NCI-H774 (cell line): Measurements from ENCODE around the gene CCDC187.
"Not testable (repeated sequence)": the region's sequence is repeated elsewhere in the genome, so short reads cannot be mapped to it uniquely, and the experiment has no call there.

Source experiments
- DNase-seq: peaks from one replicate; lab custom pipeline; 2025; lab: John Stamatoyannopoulos, UW

Gene CCDC187

DNA sequence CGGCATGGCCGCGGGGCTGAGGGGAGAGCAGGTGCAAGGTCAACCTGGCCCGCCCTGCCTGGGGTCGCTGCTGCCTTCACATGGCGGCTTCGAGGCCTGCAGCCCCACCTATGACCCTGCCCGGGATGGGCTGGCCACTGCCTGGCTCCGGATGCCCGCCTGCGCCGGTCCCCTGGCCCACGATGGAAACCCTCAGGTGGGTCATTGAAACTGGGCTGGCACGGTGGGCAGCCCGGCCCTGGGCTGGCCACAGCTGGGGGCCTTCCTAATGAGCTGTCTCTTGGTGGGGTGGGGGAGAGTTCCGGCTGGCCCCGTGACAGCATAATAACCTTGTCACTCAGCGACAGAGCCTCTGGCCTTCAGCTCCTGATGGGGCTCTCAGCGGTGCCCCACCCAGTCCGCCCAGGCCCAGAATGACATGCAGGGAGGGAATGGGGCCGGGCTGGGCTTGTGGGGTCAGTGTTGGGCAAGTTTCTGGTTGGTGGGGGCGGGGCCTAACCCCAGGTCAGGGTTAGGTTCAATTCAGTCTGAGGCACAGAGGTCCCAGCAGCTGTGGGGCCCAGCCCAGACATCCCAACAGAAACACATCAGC lies at the start of gene CCDC187:
CCDC187 (minus strand) TSS at position 270 of the 592 bp plus-strand sequence; CDS start at position 6, 264 bp downstream.
- DNase-seq: no peak

DNA sequence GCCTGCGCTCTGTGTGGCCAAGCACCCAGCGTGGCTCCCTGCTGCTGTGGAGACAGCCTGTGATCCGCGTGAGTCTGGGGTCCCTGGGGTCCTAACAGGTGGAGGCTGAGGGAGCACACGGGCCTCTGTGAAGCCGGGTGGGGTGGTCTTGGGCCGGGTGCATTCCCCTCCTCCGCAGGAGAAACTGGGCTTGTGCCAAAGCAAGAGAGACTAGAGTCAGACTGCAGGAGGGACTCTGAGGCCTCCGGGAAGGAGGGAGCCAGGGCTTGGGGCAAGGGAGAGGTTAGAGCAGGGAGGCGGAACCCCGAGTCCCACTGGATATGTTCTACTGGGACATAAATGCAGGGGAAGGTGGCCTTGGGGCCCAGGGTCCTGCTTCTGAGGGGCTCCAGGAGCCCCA lies 49.2 kb upstream of the CCDC187 start:
- no peak for DNase-seq

DNA sequence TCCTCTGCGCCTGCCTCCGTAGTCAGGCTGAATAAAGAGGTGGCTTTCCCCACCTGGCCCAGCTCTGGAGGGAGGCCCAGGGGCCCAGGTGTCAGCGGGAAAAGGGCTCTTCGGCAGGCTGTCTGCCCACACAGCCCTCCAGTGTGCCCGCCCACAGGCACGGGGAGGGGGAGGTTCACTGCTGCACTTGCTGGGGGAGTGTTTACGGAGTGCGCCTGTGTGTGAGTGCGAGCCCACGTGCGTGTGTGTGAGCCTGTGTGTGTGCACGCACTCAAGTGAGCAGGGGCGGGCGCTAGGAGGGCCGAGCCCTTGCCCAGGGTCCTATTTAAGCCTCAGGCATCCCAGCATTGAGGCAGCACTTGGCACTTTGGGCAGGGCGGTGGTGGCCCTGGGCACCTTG lies 48.8 kb upstream of the CCDC187 start:
- DNase-seq: peak; percentile 19

DNA sequence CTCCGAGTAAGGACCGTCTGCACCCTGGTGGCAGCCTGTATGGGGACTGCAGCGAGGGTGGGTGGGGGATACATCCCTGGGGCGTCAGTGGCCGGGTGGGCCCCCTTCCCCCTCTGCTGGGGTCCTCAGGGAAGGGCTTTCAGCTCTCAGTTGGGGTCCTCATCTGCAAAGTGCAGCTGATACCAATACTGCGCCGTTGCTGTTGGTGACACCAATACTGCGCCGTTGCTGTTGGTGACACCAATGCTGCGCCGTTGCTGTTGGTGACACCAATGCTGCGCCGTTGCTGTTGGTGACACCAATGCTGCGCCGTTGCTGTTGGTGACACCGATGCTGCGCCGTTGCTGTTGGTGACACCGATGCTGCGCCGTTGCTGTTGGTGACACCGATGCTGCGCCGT lies 48.0 kb upstream of the CCDC187 start:
- DNase-seq: not testable (repeated sequence)

DNA sequence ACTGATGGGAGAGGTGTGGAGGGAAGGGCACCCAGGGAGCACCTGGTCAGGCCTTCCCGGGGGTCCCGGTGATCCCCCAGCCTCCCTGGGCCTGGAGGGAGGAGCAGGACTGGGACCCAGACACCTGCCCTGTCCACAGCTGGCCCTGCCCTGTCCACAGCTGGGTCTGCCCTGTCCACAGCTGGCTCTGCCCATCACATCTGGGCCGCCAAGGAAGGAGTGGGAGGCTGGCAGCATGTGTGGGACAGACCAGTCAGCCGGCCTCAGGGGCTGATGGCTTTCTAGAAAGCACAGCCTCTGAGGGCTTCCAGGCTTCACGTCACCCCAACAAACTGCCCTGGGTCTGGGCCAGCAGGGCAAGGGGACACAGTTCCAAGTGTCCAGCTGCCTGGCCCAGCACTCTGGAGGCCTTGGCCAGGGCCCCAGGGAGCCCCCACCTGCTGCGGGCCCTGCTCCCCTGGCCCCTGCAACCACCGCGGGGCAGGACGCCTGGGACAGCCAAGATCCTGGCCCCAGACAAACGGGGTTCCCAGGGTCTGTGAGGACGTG lies 47.4 kb upstream of the CCDC187 start:
- DNase-seq: no peak

DNA sequence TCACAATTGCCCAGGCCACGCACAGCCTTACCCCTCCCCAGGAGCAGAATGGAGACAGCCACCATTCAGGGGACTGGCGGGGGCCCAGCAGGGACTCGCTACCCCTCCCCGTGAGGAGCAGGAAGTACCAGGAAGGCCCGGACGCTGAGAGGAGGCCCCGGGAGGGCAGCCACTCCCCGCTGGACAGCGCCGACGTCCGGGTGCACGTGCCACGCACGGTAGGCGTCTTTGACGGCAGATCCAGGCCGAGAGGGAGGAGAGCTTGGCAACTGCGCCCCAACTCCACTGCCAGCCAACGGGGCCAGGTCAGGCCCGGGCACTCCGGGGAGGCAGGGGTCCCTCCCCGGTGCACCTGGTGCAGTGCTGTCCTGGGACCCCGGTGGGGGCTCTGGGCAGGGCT lies 45.7 kb upstream of the CCDC187 start:
- no peak for DNase-seq

DNA sequence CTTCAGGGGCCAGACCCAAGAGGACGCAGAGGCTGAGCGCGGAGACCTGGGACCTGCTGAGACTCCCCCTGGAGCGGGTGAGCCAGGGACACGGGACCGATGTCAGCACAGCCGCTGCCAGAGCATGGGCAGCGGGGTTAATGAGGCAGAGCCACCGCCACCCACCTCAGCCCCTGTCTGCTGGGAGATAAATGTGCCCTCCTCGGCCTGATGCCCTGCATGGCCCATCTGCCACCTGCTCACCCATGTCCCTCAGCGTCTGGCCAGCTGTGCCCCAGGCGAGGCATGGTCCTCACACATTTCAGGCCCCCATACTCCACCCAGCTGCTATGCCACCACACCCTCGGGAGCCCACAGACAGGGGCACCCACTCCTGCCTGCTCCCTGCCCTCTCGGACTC lies 44.8 kb upstream of the CCDC187 start:
- DNase-seq: no peak

DNA sequence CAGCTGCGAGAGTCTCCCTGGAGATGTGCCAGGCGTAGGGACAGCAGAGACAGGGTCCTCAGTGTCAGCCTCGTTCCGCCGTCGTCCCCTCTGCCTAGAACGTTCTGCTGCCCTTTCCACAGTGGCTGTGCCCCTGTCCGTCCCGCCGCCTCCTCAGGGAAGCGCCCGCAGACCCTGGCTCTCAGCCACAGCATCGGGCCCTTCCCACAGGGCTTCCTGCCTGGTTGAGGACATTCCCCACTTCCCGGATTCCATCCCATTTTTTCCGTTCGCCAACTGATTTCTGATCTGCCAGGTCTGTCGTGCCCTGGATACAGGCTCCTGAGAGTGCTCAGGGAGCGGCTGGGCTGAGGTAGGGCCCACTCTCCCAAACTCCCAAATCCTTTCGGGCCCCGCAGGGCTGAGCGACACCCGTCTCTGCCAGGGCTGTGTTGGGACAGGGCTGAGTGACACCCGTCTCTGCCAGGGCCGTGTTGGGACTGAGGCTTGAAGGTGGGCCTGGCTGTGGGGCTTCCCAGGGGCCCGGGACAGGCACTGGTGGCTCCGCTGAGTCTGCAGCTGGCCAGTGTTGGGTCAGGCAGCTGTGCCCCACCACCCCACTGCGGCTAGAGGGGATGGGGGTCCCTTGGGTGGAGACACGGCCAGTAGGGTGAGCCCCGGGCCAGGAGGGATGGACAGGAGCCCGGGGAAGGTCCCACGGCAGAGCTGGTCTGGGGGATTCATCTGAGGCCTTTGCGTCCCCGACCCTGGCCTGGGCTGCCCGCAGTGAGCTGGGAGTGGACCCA lies 43.8 kb upstream of the CCDC187 start:
- no peak for DNase-seq

DNA sequence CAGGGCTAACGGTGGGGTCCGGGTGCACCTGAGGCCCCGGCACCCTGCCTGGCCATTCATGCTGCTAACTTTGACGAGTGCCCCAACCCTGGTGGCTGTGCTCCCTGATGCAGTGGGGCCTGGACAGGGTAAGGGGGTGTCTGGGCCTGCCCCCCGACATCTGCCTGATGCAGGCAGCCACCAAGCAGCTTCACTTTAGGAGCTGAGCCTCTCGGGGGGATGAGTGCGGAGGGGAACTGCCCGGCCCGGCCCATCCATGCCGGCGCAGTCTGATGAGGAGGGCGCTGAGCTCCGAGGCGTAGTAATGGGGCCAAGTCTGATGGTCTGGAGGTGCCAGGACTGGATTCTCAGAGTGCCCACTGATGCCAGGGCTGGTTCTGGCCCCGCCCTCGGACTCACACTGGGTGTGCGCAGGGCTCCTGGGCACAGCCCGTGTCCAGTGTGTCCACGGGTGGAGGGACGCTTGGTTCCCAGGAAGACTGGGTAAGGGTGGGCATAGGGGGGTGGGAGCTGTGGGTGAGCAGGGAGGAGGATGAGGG lies 43.1 kb upstream of the CCDC187 start:
- DNase-seq: no peak

DNA sequence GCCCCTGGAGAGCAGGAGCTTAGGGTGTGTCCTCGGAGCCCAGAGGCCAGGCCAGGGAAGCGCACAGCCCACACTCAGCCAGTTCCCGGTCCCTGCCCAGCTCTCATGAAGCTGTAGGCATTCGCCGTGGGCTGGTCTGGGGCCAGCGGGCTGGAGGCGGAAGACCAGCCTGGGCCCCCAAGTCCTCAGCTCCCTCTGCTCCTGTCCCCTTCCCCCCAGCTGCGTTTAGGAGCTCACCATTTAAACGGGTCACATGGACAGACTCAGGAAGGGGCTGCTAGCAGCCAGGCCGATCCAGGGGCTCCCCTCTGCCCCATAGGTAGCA lies 42.2 kb upstream of the CCDC187 start:
- DNase-seq: no peak

DNA sequence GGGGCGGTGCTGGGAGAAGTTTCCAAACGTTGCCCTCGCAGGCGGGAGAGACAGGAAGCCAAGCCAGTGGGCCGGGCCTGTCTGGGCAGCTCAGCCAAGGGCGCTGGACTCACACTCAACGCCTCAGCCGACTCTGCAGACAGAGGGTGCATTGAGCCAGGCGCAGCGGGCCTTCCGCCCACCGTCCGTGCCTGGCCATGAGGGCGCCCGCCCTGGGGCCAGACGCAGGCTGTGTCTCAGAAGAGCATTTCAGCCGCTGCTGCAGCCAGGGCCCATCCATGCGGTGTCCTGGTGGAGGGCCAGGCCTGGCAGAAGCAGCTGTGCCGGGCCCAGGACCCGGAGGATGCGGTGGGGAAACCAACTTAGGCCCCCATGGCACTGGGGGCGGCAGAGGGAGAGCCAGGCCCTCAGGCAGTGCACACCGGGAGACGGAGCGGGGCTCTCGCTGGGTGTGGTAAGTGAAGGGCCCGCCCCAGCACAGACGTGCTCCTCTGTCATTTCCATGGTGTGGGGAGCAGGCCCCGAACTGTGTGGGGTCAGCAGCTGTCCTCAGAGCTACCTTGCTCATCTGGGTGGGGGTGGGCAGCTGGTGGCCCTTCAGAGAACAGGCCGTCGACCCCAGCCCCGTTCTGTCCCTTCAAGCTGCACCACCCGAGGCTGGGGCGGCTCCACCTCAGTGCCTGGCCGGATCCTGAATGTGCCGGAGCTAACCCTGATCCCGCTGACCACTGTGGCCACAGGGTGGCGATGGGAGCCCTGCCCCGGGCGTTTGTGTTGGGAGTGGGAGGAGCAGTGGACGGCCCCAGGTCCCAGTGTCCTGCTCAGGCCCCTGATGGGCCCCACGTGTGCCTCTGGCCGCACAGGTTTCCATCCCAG lies 41.6 kb upstream of the CCDC187 start:
- no peak for DNase-seq

DNA sequence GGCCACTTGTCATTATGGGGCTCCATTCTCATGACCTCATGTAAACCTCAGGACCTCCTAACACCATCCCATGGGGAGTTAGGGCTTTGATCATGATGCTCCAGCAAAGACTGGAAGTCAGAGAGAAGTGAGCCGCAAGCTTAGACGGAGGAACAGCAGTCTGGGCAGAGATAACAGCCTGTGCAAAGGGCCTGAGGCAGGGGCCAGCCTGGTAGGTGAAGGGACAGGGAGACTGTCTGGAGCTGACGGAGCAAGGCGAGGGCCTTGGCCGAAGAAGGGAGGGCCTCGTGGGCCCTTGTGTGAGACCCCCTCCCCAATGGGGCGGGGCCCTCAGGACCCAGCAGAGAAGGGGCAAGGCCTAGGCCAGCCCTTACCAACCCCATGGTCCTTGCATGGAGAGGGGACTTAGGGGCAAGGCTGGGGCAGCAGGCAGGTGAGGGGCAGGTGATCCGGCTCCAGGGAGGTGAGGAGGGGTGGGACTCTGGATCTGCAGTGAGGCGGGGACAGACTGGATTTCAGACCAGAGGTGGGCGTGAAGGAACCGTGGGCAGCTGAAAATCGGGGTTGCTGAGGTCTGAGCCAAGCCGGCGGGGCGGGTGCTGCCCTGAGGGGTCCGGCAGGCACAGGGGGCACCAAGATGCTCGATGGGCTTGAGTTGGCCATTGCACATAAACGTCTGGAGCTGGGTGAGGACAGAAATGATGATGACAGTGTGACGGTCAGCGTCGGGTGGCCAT lies 40.8 kb upstream of the CCDC187 start:
- DNase-seq: no peak

DNA sequence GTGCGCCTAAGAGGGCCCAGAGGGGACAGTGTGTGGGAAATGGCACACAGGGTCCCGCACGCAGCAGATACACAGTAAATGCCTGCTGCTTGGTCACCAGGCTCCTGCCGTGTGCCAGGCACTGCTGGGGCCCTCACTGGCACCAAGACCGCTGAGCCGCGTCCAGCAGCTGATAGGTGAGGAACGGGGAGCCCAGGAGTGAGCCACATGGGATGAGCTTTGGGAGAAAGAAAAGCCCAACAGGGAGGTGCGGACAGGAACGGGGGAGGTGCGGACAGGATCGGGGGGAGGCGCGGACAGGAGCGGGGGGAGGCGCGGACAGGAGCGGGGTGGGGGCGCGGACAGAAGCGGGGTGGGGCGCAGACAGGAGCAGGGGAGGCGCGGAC lies 40.0 kb upstream of the CCDC187 start:
- DNase-seq: no peak

DNA sequence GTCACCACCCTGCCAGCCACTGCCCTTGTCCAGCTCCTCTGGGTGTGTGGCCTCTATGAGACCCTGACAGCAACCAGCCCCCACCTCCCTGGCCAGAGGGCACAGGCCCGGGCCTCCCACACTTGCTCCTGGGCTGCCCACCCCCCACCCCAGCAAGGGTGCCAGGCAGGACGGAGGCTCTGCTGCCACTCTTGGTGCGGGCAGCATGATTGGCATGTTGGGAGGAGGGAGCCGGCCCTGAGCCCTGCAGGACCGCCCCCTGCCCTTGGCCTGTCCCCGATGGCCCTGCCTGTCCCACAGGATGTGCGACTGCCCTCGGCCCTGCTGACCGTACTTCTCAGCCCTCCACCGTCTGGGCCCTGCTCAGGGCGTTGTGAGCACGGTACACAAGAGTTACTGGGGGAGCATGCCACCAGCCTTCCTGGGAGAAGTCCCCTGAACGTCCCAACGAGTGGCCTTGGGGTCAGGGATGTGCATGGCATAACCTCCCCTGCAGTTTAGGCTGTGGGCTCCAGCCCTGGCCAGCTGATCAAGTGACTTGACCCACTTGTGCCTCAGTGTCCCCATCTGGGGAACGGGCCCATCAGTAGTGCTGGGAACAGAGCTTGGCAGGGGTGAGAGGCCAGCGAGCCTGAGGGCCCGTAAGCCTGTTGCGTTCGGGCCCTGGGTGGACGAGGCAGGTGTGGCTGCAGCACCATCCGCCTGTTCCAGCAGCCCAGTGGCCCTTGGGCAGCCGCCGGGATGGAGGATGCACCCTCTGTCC lies 39.4 kb upstream of the CCDC187 start:
- no peak for DNase-seq

DNA sequence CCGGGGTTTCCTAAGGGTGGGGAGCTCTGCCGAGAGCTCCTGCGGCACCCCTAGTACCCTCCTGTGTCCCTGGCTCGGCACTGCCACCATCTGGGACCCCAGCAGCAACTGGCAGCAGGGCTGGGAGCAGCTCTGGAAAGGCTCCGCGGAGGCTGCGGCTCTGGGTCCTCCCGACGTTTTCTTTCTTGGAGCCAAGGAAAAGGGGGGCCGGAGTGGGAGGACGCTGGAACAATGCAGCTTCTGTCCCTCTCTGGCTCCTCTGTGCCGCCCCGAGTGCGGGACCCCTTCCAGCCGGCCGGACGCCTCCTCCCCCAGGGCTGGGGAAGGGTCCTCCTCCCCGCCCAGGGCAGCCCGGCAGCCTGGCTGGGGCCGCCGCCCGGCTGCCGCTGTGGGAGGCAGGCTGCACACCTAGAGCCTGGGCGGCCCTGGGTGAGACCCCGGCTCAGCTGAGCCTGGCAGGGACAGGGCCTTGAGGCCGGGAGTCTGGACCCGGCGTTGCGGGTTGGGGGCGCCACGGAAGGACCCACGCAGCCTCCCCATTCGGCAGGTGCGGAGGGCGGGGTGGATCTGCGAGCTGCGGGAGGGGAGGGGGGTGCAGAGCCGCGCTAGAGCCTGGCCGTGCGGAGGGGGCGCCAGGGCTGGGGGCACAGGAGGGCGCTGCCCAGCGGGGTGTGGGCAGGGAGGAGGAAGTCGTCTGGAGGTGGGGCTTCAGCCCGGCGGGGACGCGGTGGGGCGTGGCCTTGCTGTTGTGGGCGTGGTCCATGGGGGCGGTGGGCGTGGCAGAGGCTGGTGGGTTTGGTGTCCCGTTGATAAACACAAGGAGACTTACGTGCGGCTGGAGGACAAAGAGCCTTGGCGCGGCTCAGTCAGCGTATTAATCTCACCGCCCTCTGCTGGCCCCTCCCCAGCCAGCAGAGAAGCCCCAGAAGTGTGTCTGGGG lies 38.6 kb upstream of the CCDC187 start:
- DNase-seq: peak; percentile 25

DNA sequence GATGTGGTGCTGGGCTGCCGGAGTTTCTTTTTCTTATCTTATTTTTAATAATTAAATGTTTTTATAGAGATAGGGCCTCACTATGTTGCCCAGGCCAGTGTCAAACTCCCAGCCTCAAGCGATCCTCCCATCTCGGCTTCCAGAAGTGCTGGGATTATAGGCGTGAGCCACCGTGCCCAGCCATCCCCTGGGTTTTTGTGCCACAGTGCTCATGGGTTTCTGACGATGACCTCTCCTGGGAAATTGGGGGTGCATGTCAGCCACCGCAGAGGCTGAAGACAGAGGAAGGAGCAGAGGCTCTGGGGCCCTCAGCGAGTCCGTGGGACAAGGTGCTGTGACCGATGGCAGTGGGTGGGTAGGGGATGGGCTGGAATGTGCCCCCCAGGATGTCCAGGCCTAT lies 37.9 kb upstream of the CCDC187 start:
- DNase-seq: no peak

DNA sequence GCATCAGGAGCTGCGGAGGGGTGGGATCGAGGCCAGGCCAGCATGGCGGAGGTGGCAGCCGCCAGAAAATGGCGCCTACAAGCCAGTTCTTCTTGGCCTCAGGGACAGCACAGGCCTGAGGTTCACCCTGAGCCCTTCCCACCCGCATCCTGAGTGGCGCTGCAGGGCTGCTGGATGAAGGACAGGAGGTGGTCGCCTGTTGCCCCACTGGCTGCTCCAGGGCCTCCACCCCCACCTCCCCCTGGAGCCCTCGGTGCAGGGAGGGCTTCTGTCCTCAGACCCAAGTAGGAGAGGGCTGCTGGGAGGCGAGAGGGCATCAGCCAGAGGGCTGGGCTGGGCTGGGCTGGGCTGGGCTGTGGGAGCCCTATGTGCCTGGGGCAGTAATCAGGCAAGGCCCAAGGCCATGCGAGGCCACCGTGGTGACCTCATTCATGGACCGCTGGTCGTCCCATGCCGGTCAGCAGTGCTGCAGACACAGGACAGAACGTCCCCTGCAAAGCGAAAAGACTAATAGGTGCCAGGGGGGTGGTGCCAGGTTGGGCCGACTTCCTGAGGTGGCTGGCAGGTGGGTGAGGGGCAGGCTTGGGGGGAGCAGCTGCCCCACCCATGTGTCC lies 37.3 kb upstream of the CCDC187 start:
- no peak for DNase-seq

DNA sequence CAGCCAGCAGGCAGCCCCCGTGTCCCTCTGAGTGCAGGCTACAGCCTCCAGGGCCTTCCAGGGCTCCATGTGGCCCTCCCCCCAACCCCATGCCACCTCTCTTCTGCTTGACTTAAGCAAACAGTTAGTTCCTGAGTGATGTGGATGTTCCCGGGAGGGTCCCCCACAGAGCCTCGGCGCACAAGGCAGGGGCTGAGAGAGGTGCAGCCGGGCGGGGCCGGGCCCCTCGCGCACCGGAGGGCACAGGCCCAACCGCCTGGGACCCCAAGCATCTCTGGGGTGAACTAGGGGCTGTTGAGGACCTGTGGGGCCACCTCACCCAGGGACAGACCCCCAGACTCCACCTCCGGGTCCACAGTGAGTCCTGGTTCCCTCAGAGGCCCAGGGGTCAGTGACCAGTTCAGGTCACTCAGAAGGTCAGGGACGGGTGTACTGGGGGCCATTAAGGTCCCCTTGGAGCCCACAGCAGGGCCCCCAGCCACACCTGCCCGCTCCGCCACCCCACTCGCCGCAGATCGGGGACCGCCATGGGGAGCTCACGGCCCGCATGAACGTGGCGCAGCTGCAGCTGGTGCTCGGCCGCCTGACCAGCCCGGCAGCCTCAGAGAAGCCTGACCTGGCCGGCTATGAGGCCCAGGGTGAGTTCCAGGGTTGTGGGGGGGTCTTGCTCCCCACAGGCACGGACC lies 36.6 kb upstream of the CCDC187 start:
- no peak for DNase-seq

DNA sequence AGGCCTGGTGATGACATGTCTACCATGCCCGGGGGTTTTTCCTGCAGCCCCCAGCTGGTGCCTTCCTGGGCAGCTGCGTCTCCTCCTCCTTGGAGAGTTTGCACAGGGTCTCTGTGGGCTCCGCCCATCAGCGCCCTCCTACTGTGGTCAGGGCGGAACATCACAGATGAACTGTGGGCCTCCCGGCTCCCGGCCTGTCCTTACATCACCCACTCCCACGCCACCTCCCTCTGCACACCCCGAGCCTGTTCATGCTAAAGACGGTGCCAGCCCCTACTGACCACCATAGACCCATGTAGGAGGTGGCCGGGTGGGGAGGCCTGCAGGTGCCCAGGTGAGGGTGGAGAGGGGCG lies 36.0 kb upstream of the CCDC187 start:
- no peak for DNase-seq
